Measurements from ENCODE around the gene RALGAPA2. TPM values are rescaled to one million over a fixed set of nuclear protein-coding genes. Genes with fewer than 3 reads are reported as not detected.
A peak's percentile ranks its signal among the peaks of the same experiment; 100 is the strongest.

RALGAPA2 gene
- total and polyA plus RNA-seq, 2 of the 13 experiments (the other 11 are each of a cell fraction or from before 2014, with no cell fraction given): 13.8 to 17.7 TPM

- TF ChIP-seq THYN1 (CRISPR knock-in tag; IDR thresholded peaks at IDR 0.05; ENCODE audit: borderline replicate concordance, low read depth): no peak
- 0 out of 2 replicates have a peak, but pooled peaks have one; percentile 35 for TF ChIP-seq MXD1 (CRISPR knock-in tag; IDR thresholded peaks at IDR 0.05)
- TF ChIP-seq XBP1 (CRISPR knock-in tag; IDR thresholded peaks at IDR 0.05): no peak
- no peak for TF ChIP-seq SCMH1 (CRISPR knock-in tag; IDR thresholded peaks at IDR 0.05; ENCODE audit: borderline replicate concordance)
- no peak for TF ChIP-seq HDAC1 (CRISPR knock-in tag; IDR thresholded peaks at IDR 0.05)
- no peak for TF ChIP-seq ZNF17 (CRISPR knock-in tag; IDR thresholded peaks at IDR 0.05)
- no peak for TF ChIP-seq CENPT (CRISPR knock-in tag; IDR thresholded peaks at IDR 0.05; ENCODE audit: low read depth)
- no peak for TF ChIP-seq ZNF512B (CRISPR knock-in tag; IDR thresholded peaks at IDR 0.05; ENCODE audit: borderline replicate concordance)
- no peak; the same call in 1 of the 2 replicates for TF ChIP-seq TBX2 (CRISPR knock-in tag; IDR thresholded peaks at IDR 0.05; ENCODE audit: borderline replicate concordance)
- peak; percentile 59; the same call in 1 of the 2 replicates for TF ChIP-seq ZNF556 (CRISPR knock-in tag; IDR thresholded peaks at IDR 0.05; ENCODE audit: borderline replicate concordance)
- 0 out of 4 replicates have a peak, but pooled peaks of 1 of the 2 experiments have one; percentile 24 for TF ChIP-seq HMGXB4 (CRISPR knock-in tag; IDR thresholded peaks at IDR 0.05; ENCODE audit: borderline replicate concordance in 1 of 2, low read depth in 1 of 2)
- TF ChIP-seq ZNF276 (CRISPR knock-in tag; IDR thresholded peaks at IDR 0.05; ENCODE audit: low read depth): no peak
- no peak for TF ChIP-seq MAZ (IDR thresholded peaks at IDR 0.05; ENCODE audit: borderline replicate concordance, low read depth, low read length)
- no peak for TF ChIP-seq MAZ (CRISPR knock-in tag; IDR thresholded peaks at IDR 0.05; ENCODE audit: low read depth)
- TF ChIP-seq TBL1XR1 (IDR thresholded peaks at IDR 0.05; ENCODE audit: borderline replicate concordance, low read length, partially characterized antibody): no peak
- TF ChIP-seq PAX8 (CRISPR knock-in tag; IDR thresholded peaks at IDR 0.05; ENCODE audit: borderline replicate concordance): no peak
- peak; percentile 83 for TF ChIP-seq ZNF629 (CRISPR knock-in tag; conservative IDR thresholded peaks at IDR 0.05)
- TF ChIP-seq ATF5 (CRISPR knock-in tag; IDR thresholded peaks at IDR 0.05; ENCODE audit: low read depth): no peak
- no peak for TF ChIP-seq ZNF816 (CRISPR knock-in tag; IDR thresholded peaks at IDR 0.05; ENCODE audit: borderline replicate concordance)
- TF ChIP-seq ZNF674 (CRISPR knock-in tag; IDR thresholded peaks at IDR 0.05; ENCODE audit: low read depth): no peak
- TF ChIP-seq DNMT1 (CRISPR knock-in tag; IDR thresholded peaks at IDR 0.05): no peak
Observed at GRCh38 chr20:20743511-20744169, 31.2 kb upstream of the RALGAPA2 start (continued).

Data from HepG2 (cell line).